ENCODE results near the gene BTRC. TPM values are rescaled to one million over a fixed set of nuclear protein-coding genes. Genes with fewer than 3 reads are reported as not detected.

BTRC gene
- total RNA-seq, 1 donor from 2014 or later = 38.4 TPM

DNA sequence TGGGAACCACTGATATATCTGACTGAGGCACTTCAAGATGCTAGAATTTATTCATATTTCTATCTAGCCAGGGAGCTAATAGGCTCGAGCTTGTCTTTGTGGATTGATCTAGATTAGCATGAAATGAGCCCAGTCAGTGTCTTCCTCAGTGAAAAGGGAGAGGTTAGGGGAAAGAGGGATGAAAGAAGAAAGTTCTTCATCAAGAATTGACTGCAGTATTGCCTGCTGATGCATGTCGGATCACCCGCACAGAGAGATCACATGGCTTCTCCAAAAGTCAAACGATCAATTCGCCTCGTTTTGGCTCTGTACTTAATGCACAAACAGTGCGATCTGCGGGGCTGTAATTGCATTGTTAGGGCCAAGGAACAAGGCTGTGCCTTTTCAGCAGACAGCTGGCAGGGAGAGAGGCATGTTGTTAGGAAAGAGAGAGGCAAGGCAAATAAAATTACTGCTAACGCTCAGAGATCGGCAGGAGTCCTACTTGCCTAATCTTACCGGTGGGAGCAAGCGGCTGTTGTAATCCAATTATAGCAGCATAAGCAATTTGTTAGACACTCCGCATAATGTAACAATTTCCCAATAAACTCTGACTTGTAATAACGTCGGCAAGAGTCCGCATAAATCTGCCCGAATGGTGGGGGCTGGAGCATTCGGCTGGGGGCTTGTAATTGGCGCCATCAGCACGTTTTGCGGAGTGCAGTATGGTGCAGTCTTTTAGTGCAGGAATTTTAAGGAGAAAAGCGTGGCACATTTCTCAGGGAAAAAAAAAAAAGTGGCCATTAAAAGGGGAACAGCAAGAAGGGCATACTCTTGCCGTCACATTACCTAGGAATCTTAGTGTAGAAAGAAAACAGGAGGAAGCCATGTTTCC lies 132.0 kb downstream of the BTRC start:
- Mint-ChIP-seq H3K36me3 (peaks cover 12% of the 10 kb centered on the region), H3K27ac (no peak overlapping the region), H3K27me3 (ENCODE audit: low read depth) (peaks cover 33% of the 10 kb centered on the region), H3K9me3 (no peaks in the 10 kb centered on the region), H3K4me3 (peak overlapping the region; percentile 46), H3K4me1 (peaks cover 20% of the 10 kb centered on the region)
- no peak for DNase-seq (ENCODE audit: low spot score in 2 of 2, unreplicated experiment in 2 of 2)
- TF ChIP-seq, protein P1, sequence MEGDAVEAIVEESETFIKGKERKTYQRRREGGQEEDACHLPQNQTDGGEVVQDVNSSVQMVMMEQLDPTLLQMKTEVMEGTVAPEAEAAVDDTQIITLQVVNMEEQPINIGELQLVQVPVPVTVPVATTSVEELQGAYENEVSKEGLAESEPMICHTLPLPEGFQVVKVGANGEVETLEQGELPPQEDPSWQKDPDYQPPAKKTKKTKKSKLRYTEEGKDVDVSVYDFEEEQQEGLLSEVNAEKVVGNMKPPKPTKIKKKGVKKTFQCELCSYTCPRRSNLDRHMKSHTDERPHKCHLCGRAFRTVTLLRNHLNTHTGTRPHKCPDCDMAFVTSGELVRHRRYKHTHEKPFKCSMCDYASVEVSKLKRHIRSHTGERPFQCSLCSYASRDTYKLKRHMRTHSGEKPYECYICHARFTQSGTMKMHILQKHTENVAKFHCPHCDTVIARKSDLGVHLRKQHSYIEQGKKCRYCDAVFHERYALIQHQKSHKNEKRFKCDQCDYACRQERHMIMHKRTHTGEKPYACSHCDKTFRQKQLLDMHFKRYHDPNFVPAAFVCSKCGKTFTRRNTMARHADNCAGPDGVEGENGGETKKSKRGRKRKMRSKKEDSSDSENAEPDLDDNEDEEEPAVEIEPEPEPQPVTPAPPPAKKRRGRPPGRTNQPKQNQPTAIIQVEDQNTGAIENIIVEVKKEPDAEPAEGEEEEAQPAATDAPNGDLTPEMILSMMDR (IDR thresholded peaks at IDR 0.05; ENCODE audit: unreplicated experiment) = no peak

DNA sequence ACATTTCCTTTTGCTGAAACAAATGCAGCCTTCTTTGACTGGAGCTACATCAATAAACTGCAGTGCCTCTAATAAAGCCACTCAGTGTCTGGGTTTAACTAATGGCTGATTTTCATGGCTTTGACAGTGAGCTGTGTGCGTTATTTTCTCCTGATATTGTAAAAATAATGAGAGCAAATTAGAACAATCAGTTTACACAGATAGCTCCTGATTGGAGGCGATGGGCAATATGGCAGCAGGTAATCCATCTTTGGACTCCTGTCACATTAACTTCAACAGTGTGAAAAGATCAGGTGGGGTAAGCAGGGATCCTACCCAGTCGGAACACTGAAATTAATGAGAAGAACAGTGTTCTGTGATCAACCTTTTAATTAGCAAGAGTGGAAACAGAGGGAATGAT lies 133.4 kb downstream of the BTRC start:
- H3K4me1 Mint-ChIP-seq = peaks cover 20% of the 10 kb centered on the region
- no peak overlapping the region for H3K27ac Mint-ChIP-seq
- TF ChIP-seq, protein P1 (IDR thresholded peaks at IDR 0.05; ENCODE audit: unreplicated experiment) = no peak
- no peak for DNase-seq (ENCODE audit: low spot score in 2 of 2, unreplicated experiment in 2 of 2)
- H3K36me3 Mint-ChIP-seq = peaks cover 5% of the 10 kb centered on the region
- no peaks in the 10 kb centered on the region for H3K9me3 Mint-ChIP-seq
- peaks cover 33% of the 10 kb centered on the region for H3K27me3 Mint-ChIP-seq (ENCODE audit: low read depth)
- no peak overlapping the region for H3K4me3 Mint-ChIP-seq

DNA sequence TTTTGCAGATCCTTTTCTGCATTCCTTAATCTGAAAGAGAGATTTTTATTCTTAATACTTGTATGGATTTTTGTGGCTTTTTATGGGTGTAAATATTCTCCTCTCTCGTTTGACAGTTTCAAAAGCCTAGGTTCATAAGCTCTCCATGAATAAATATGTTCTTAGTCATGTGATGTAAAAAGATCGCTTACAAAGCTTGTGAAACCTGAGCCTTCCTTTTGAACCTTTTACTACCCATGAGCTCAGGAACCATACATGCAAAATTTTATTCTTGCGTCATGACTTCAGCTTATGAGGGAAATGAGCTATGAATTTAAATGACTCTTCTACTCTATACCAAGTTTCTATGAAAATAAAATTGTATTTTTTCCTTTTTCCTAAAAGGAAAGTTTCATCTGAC lies 135.4 kb downstream of the BTRC start:
- Mint-ChIP-seq H3K36me3 (no peaks in the 10 kb centered on the region), H3K27me3 (ENCODE audit: low read depth) (peaks cover 29% of the 10 kb centered on the region), H3K4me1 (peaks cover 27% of the 10 kb centered on the region), H3K9me3 (no peaks in the 10 kb centered on the region), H3K4me3 (no peak overlapping the region), H3K27ac (no peak overlapping the region)
- no peak for DNase-seq (ENCODE audit: low spot score in 2 of 2, unreplicated experiment in 2 of 2)
- TF ChIP-seq, protein P1 (IDR thresholded peaks at IDR 0.05; ENCODE audit: unreplicated experiment) = no peak

DNA sequence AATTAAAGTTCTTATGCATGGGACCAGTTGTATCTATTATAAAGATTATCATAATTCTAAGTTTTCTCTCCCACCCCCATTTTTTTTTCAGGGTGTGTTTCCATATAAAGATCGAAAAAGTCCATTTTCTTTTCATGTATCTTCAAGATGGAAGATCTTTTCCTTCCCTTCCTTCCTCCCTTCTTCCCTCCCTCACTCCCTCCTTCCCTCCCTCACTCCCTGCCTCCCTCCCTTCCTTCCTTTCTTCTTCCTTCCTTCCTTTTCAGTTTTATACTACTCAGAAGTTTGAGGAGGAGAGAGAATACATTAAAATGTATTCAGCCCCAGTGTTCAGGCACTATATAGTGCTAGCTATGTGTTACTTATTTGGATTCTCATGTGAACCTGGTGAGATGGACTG lies 136.1 kb downstream of the BTRC start:
- H3K9me3 Mint-ChIP-seq = no peaks in the 10 kb centered on the region
- peaks cover 34% of the 10 kb centered on the region for H3K4me1 Mint-ChIP-seq
- H3K27me3 Mint-ChIP-seq (ENCODE audit: low read depth) = peaks cover 22% of the 10 kb centered on the region
- no peaks in the 10 kb centered on the region for H3K36me3 Mint-ChIP-seq
- H3K27ac Mint-ChIP-seq = no peak overlapping the region
- TF ChIP-seq, protein P1 (IDR thresholded peaks at IDR 0.05; ENCODE audit: unreplicated experiment) = no peak
- DNase-seq (ENCODE audit: low spot score in 2 of 2, unreplicated experiment in 2 of 2) = no peak
- H3K4me3 Mint-ChIP-seq = no peak overlapping the region

DNA sequence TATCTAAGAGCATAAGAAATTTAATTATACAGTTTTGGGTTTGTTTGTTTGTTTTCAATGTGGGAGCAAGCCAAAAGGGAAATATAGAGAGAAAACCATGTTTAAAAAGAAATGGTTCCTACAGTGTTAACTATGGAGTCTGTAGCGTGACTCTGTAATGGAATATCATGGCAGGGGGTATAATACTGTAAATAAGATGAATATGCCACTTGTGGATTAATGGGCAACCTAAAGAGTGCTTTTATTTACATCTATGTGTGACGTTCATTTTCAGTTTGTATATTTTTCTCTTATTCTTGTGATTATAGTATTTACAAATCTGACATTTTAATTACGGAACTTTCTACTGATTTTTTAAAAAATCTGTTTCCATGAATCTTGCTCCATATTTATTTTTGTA lies 138.2 kb downstream of the BTRC start:
- TF ChIP-seq, protein P1 (IDR thresholded peaks at IDR 0.05; ENCODE audit: unreplicated experiment) = no peak
- DNase-seq (ENCODE audit: low spot score in 2 of 2, unreplicated experiment in 2 of 2) = no peak
- H3K27ac Mint-ChIP-seq = no peak overlapping the region
- no peaks in the 10 kb centered on the region for H3K36me3 Mint-ChIP-seq
- H3K4me1 Mint-ChIP-seq = peaks cover 24% of the 10 kb centered on the region
- peaks cover 5% of the 10 kb centered on the region for H3K27me3 Mint-ChIP-seq (ENCODE audit: low read depth)
- H3K4me3 Mint-ChIP-seq = no peak overlapping the region
- no peaks in the 10 kb centered on the region for H3K9me3 Mint-ChIP-seq

Data from mesothelial cell of epicardium (in vitro differentiated cells).